Stimulated activated CD8-positive, alpha-beta memory T cell treated with anti-CD3 and anti-CD28 coated beads, Interleukin-12 subunit alpha, Interleukin-12 subunit beta, amount 100 ng/mL, for 1 hour (primary cell): ENCODE measurements around the gene RTL1.

Source experiments
- DNase-seq: peaks from one replicate; pipeline ENCODE4 v3.0.0-alpha.2; 2020; ENCODE audit warnings: low read depth

The RTL1 gene

DNA sequence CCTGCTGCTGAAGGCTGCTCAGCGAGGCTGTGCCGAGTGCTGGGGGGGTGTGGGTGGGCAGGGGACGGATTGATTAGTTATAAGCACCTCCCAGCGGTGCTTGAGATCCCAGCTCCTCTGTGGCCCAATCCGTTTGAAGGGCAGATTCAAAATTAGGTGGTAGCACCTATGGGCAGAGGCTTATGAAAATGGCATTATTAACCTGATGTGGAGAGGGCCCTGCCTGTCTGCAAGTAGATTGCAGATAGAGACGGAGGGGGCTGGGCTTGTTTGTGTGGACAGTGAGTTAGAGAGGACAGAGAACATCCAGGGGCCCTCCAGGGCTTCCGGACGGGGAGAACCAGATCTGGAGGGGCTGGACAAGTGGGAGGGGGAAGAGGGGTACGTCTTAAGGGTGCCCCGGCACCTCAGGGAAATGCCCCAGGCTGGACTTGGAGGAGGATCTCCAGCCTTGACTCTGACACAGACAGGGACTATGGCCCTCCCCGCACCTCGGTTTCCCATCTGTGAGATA lies at the start of gene RTL1:
Gene RTL1, minus strand, starts transcription at position 51 of the 514 bp plus-strand sequence. CDS start 18,934 bp downstream, outside the sequence.
- no peak for DNase-seq

DNA sequence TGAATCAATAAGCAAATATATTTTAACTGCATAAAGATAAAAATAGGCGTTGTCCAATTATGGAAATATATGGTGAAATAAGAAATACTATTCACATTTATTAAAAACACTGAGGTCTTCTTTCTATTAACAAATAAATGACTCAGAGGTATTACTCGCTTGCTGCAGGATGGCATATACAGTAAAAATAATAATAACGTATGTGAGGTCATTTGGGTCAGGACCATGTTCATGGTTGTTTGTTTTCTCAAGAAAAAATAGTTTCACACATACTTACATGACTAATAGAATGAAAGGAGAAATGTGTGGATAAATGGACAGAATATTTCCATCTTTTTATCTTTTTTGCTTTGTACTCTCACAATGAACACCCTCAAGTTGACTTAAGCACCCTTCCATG lies 46.5 kb upstream of the RTL1 start:
- no peak for DNase-seq

DNA sequence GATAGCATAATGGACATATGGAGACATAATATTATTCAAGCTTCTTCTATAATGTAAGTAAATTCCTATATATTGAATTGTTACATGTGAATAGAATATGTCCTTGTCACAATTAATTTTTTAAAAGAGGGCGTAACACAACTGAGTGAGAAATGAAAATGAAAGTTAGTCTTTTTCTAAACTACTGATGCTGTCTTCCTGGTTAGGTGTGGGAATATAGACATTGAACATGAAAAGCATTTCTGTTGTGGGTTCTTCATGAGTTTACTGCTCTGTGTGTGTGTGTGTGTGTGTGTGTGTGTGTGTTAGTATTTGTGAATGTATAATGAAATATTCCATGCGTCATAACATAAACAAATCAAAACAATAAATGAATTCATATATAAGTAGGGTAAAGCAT lies 40.5 kb upstream of the RTL1 start:
- DNase-seq, result no peak

DNA sequence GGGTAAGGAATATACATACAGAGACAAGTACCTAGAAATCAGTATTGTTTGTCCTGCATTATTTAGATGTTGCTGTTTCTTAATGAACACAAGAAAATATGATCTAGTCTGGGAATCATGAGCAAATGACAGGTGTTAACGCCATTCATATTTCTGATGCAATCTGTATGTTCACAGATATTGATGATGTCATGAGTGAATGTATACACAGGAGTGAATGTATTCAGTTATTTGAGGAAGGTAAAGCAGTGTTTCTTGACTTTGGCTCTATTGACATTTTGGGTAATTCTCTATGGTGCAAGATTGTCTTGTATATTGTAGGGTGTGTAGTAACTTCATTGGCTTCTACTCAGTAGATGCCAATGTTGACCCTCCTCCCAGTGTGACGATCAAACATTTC lies 26.7 kb upstream of the RTL1 start:
- DNase-seq, result no peak

DNA sequence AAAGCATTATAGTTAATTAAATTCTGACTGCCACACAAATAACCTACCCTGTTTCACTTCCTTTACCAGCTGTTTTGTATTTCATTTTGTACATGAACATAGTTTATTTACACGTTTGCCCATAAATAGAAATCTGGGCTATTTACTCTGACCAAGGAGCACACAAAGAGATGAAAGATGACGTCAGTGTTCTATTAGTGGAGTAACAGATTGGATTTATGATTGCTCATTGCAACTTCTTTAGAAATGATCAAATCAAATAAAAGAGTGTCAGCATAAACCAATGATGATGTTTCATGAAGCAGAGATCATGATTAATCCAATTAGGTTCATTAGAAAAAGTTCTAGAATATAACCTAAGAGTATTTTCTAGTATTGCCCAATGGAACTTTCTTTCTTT lies 12.0 kb upstream of the RTL1 start:
- no peak for DNase-seq

DNA sequence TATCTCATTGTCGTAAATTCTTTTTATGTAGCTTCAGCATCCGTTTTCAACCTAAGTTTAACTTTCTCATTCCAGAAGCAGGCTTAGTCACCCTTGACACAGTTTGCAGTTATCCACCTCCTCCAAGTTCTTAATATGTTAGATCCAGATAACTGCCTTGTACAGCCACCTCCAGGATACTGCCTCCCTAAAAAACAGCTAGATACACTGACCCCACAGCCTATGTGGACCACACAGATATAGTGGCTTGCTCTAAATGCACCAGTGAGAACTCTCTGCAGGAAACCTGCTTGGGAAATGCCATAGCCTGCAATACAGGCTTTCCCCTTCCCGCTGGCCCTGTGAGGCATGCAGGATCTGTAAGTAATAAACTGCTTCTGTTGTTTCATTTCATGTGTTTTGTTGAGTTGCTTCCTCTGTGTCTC lies 11.1 kb upstream of the RTL1 start:
- DNase-seq, result no peak

DNA sequence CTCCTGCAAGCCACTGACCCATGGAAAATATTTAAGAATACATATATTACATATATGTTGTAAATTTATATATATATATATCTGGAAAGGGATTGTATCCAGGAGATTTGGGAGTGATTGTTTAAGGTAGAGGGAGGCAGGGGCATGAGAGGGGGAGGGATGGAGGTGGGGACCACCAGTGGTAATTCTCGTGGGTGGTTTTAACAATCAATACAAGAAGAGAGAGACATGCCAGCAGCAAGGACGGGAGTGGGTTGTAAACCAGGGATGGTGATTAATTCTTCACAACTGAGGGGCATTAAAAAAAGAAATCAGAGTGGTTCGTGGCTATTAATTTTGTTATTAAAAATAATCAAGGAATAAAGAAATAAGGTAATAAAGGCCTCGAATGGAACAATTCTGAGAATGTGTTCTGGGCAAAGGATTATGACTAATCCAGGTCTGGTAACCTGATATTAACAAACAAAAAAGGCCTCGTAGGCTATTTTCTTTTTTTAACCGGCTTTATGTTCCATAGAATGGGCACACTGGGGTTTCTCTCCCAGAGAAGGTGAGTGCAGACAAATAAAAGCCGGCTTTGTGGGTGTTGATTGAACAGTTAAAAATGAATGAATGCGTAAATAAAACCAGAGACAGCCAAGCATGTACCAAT lies 8.3 kb upstream of the RTL1 start:
- DNase-seq, result no peak

DNA sequence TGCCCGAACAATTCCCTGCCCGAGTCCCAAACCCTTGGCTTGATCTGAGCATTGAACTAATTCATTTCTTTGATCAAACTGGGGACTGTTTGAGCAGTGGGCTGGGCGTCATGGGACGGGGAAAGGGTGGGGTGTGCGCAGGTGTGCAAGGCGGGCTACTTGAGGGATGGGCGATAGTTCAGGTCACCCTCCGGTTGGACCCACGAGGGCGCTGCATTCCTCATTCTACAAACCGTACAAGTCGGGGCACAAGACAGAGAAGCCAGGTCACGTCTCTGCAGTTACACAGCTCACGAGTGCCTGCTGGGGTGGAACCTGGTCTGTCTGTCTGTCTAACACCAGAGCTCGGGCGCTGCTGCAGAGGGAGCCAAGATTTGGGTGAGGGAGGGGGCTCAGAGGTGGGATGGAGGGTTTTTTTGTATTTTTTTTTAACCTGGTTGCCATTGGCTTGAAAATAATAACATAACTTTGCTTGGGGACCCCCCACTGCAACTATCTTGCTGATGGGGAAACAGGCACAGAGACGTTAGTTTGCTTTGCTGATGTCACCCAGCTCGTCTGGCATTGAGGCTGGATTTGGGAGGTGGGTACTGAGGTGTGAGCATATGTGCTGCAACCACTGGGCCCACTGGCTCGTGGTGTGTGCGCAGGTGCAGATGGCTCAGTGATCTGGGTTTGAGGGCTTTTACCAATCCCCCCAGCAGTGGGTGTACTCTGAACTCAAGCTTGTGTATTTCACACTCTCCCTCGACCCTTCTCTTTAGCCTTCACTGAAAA lies 7.6 kb upstream of the RTL1 start:
- DNase-seq, result no peak

DNA sequence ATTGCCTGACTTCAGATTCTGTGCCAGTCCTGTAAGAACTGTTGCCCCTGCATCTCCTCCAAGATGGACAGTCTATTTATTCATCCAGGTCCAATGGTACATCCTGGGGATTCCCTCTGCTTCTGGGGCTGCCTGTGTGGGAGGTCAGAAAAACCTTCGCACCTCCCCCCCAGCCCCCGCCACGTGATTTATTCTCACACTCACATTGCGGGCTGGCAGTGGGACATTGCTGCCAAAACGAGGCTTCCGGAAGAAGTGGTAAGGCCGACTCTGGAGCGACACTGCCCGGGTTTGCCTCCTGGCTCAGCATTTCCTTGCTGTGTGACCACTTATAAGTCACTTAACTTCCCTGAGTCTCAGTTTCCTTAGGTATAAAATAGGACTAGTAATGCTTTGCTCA lies 5.9 kb upstream of the RTL1 start:
- DNase-seq, result no peak

DNA sequence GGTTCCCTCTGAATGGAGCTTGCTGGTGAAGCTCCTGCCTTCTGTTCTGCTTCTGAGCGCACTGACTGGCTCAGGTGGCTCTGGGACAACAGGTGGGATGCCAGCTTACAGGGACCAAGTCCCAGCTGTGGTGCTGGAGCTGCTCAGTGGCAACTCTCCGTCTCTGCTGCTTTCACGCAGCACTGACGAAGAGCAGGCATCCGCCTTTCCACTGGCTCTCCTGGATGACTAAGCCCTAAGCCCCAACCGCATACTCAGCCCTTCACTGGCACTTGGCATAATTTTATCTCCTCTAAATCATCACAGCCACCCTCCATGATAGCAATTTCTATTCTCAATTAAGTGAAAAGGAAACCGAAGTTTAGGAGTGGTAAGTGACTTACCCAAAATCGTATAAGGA lies 3.7 kb upstream of the RTL1 start:
- no peak for DNase-seq

DNA sequence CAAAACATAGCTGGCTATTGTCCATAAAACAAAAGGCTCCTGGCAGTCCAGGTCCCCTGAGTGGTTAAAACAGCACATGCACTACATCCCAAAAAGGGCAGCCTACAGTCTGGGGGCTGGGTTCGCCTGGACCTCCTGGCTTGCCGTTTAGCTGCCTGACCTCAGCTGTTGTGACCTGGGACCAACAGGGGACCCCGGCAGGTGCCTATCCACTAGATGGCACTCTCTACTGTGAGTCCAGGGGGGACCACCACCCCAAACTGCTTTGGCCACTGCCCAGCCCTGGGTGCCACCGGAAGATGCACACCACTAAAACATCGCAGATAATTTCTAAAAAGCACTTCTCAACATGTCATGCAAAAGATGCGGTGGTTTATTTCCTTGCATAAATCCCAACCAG lies 2.9 kb upstream of the RTL1 start:
- no peak for DNase-seq

DNA sequence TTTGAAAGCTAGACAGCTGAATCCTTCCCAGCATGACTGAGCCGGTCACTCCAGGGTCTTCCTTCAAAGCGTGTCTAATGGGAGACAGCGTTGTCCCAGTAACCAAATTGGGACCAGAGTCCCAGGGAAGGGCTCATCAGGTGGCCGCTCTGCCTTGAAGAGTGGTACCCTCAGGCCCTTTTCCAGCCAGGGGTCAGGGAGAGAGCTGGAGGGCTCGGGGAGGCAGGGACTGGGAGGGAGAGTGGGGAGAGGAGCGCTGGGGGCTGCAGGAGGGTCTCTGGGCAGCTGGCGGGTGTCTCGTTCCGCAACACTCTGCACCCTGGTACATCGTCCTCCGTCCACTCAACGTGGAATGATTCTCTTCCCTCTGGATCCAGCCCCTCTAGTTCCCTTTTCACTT lies 1.6 kb upstream of the RTL1 start:
- no peak for DNase-seq

DNA sequence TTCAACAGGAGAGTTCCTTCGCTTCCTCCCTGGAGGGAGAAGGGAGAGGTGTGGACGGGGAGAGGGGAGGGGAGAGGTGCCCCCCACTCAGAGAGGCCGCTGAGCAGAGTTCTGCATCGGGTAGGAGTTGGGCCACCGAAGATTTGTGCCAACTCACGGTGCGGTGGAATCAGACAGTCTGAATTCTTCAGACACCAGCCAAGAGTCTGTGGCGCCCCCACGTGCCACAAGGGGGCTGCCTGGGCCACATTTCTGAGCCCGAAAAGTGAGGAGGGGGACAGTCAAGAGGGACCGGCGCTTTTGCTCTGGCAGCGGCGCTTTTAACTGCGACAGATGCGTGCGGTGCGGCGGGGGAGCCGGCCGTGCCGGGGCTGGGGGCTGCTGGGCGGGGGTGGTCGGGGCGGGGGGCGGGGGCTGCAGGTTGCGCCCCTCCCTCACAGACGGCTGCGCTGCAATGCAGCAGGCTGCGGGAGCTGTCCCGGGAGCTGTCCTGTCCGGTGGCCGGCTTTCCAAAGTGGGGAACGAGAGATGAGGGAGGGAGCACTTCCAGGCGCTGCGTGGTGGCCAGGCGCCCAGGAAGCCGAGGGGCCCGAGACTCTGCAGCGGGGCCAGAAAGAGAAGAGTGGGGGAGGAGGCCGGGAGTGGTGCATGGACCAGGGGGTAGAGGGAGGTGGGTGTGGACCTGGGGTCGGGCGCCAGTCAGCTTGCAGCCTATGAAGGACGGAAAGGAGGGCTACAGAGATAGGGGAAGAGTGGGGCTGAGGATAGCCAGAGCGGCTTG lies 975 bp upstream of the RTL1 start:
- DNase-seq, result no peak

DNA sequence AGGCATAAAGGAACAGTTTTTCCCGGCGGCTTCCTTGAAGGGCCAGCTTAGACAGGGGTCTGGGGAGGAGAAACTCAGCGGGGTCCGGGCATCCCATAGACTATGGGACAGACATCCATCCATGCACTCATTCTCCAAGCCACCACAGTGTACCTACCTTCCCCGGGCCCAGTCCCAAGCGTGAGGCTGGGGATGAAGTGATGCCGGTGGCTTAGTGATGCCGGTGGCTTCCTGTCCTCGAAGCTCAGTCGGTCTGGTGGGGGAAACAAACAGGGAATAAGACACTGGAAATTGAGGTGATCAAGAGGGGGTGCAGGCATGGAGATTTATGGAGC lies 421 bp downstream of the RTL1 start:
- no peak for DNase-seq

DNA sequence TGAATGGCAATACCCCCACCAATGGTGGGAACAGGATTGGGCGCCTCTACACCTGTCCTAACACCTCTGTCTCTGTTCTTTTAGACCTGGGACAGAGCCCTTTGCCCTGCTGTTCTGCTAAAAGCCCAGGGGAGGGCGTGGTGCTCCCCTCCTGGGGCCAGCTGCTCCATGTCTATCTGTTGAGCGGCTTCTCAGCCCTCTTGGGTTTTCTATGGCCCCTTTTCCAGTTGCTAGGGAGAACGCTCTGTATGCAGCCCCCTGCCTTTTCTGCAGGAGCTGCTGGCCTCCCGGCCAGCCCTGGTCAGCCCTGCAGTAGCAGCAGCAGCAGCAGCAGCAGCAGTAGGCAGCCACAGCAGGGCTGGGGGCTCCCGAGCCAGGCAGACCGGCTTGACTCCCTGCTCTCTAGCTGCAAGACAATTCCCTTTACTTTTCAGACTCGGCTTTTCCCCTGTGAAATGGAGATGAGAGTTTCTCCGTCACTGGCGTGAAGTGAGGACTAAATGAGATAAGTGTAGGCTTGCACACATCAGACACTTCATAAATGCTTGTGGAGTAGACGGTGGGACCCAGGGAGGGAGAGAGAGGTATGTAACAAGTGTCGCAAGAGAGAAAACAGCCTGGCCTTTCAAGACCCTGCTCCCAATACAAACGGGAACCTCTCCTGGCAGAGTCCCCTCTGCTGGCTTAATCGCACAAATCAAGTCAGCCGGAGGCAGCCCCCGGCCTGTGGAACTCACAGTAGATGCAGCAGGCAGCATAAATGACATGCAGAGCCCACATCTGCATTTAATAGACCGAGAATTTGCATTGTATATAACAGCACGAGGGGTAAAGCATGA lies 1.0 kb downstream of the RTL1 start:
- DNase-seq, result no peak

DNA sequence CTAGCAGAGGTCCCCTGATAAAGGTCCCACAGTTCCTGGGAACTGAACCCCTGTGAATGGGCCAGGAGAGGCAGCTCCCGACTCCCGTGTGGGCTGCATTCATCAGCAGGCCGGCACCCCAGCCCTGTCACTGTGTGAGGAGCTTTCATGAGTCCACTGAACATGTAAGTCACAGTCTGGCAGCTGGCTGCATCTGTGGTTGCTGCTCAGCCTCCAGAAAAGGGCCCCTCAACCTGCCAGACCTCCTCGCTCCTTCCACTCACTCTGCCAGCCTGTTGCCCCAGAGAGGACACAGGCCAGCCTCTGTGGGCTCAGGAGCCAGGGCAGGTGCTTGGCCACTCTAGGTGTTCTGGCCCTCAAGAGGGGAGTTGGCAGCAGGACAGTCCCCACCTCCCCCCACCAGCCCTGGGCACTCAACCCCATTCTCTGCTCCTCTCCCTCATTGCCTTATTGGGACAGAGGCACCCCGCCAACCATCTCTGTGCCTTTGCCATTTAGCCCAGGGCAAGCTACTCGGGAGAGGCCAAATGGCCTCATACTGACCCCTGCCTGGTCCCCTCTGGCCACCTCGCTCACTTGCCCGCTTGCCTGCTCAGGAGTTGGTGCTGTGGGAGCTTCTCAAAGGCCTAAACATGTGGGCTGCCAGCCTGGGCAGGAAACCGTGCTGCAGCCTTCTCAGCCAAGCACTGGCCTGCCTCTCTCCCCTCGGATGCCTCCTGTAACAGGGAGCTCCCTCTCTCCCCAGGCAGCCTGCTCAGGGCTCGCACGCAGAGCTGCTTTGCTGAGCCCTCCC lies 1.9 kb downstream of the RTL1 start:
- DNase-seq, result no peak

DNA sequence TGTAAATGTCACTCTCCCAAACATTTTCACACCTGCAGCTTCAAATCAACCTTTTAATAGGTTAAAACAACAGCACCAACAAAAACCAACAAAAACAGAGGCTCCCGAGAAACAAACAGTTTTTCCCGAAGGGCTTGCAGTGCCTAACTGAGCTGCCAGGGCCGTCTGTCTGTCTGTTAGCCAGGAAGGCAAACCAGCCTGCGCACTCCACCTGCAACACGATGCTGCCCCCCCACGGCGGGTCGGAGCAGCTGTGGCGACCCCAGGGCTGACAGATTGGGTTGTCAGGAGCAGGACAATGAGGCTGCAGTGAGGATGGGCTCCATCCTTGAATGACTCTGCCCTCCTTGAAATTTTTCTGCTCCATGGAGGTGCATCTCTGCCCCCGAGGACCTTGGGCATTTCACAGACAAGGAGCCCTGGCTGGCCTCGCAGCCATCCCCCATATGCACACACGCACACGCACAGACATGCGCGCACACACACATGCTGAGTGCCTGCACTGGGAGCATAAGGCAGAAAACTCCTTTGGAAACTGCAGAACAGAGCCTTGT lies 2.6 kb downstream of the RTL1 start:
- DNase-seq, result no peak

DNA sequence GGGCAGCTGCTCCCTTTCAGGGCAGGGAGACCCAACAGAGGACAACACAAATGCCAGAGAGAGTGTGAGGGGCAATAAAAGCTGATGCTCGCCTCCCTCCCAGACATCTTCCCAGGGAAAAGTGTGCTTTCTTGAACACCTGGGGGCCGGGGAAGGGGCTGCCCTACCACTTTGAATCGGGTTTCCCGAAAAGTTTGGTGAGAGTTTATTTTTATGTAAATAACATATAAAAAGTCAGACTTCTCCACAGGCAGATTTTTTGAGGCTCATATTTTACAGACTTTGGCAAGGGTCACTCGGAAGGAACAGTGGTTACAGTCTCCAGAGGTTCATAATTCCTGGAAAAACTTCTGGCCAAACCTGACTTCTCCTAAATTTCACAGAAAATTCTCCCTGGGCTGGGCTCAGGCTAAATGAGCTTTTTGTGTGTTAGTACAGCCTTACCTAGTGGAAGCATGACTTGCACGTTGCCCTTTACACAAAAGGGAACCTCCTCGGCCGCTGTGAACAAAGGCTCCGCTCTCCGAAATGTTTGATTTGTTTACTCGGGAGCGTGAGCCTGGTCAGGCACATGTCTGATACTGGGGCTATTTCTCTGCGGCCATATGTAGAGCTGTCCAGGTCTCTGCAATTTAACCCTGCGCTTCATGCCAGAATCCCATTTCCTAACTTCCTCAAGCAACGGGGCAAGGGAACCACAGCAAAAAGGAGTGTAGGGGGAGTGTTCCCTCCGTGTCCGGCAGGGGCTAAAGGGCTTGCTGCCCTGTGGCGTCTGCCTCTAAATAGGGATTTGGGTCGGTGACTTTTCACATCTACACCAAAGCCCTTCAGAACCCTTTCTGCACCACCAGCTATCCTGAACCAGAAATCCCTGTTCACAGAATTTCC lies 3.4 kb downstream of the RTL1 start:
- no peak for DNase-seq

DNA sequence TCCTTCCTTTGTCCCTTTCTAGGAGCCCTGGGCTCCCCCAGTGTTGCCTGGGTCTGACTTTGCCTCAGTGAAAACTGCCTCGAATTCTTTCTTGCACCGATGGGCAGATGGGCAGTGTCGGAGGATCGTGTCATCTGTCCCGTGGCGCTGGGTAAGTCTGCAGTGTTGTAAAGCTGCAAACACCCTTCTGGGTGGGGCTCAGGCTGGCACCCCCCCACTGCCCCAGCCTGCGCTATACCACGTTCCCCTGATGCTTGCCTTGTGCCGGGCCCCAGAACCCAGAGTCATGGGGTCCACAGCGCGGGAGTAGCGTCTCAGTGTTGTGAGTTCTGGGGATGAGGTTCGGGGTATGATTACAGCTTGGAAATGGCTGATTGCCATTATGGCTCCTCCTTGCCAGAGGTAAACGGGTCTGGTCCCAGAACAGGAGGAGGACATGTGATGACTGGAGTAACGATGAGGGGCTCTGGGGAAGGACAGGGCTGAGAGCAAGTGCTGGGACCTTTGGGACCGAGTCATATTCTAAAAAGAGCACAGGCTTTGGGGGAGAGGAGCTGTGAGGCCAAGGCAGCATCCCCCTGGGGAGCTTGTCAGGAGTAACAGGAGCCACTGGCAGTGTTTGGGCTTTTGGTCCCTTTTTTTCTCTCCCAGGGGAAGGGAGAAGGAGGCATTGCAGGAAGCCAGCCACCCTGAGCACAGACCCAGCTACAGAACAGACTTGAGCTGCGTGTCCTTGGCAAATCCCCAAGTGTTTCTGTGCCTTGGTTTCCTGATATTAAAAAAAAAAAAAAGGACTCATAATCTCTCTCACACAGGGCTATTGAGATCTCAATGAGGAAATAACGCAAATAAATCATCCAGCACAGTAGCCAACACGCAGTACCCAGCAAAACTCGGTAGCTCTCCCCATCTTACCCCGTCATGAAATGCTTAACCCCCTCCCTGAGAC lies 4.3 kb downstream of the RTL1 start:
- no peak for DNase-seq
